HG03457 (cell line): ENCODE measurements around the gene JAKMIP2.
A peak's percentile ranks its signal among the peaks of the same experiment; 100 is the strongest.
"Not testable (repeated sequence)": the region's sequence is repeated elsewhere in the genome, so short reads cannot be mapped to it uniquely, and the experiment has no call there.

Source experiments
- ATAC-seq: cut with Tn5 transposase; IDR thresholded peaks from one replicate; pipeline ENCODE4 v1.9.1; 2021; ENCODE audit warnings: moderate number of reproducible peaks; ENCODE audit not compliant: unreplicated experiment

The JAKMIP2 gene

GRCh38 chr5:147666419-147666818 lies 116.1 kb downstream of the JAKMIP2 start:
- no peak for ATAC-seq

GRCh38 chr5:147661541-147661940 lies 121.0 kb downstream of the JAKMIP2 start:
- no peak for ATAC-seq

GRCh38 chr5:147659166-147659929 lies 123.2 kb downstream of the JAKMIP2 start:
- no peak for ATAC-seq

- ATAC-seq: no peak
Measured at GRCh38 chr5:147658293-147658932, 124.1 kb downstream of the JAKMIP2 start.

GRCh38 chr5:147648597-147648996 lies 133.9 kb downstream of the JAKMIP2 start:
- no peak for ATAC-seq

GRCh38 chr5:147645197-147645596 lies 137.3 kb downstream of the JAKMIP2 start:
- no peak for ATAC-seq

GRCh38 chr5:147644460-147644859 lies 138.1 kb downstream of the JAKMIP2 start:
- ATAC-seq: no peak

GRCh38 chr5:147643142-147643541 lies 139.4 kb downstream of the JAKMIP2 start:
- no peak for ATAC-seq

GRCh38 chr5:147642666-147643065 lies 139.9 kb downstream of the JAKMIP2 start:
- no peak for ATAC-seq

- ATAC-seq: no peak
Measured at GRCh38 chr5:147639321-147639720, 143.2 kb downstream of the JAKMIP2 start.

- ATAC-seq: no peak
Measured at GRCh38 chr5:147636729-147636984, 145.9 kb downstream of the JAKMIP2 start.

- ATAC-seq: no peak
Measured at GRCh38 chr5:147635882-147636728, 146.4 kb downstream of the JAKMIP2 start.

GRCh38 chr5:147635439-147635838 lies 147.1 kb downstream of the JAKMIP2 start:
- not testable (repeated sequence) for ATAC-seq

- no peak for ATAC-seq
Measured at GRCh38 chr5:147633173-147633572, 149.4 kb downstream of the JAKMIP2 start.

- no peak for ATAC-seq
Measured at GRCh38 chr5:147631428-147632003, 151.0 kb downstream of the JAKMIP2 start.

GRCh38 chr5:147629196-147629595 lies 153.3 kb downstream of the JAKMIP2 start:
- no peak for ATAC-seq

GRCh38 chr5:147628058-147628895 lies 154.3 kb downstream of the JAKMIP2 start:
- ATAC-seq: peak; percentile 87

- ATAC-seq: no peak
Measured at GRCh38 chr5:147626464-147626863, 156.1 kb downstream of the JAKMIP2 start.

GRCh38 chr5:147621016-147621415 lies 161.5 kb downstream of the JAKMIP2 start:
- ATAC-seq: no peak

GRCh38 chr5:147619281-147619878 lies 163.1 kb downstream of the JAKMIP2 start:
- ATAC-seq: no peak
